Colonic mucosa (tissue), 4 donors: ENCODE measurements around the gene TGFB3. TPM values are rescaled to one million over a fixed set of nuclear protein-coding genes. Genes with fewer than 3 reads are reported as not detected.

Experiments
- DNase-seq: peaks from one replicate; pipeline ENCODE4 v3.0.0-alpha.2; 2020
- H3K27ac ChIP-seq: fragments of 200-600 bp; one replicate; pipeline ENCODE4 v1.8.0; 2021
- H3K27me3 ChIP-seq: fragments of 200-600 bp; one replicate; pipeline ENCODE4 v1.8.0; 2021
- H3K36me3 ChIP-seq: fragments of 200-600 bp; one replicate; pipeline ENCODE4 v1.8.0; 2021
- H3K4me1 ChIP-seq: fragments of 200-600 bp; one replicate; pipeline ENCODE4 v1.8.0; 2021; ENCODE audit warnings: mild to moderate bottlenecking
- H3K4me3 ChIP-seq: fragments of 200-600 bp; one replicate; pipeline ENCODE4 v1.8.0; 2021
- H3K9ac ChIP-seq, 2 donors: one replicate each; pipeline ENCODE4 v1.7.0; 2013; ENCODE audit warnings: control low read depth in 2 of 2, low read depth in 2 of 2, low read length in 2 of 2
- H3K9me3 ChIP-seq: fragments of 200-600 bp; one replicate; pipeline ENCODE4 v1.8.0; 2021
- CTCF ChIP-seq: fragments of 200-600 bp; IDR thresholded peaks from one replicate; pipeline ENCODE4 v1.8.0; 2022; ENCODE audit warnings: antibody characterized with exemption, mild to moderate bottlenecking
- intact Hi-C: fragments of 100-400 bp; cut with DNase I; formaldehyde crosslinking; loops from one replicate; pipeline ENCODE4 v1.14.1; 2022
- total RNA-seq, 2 donors: library from RNA; stranded (reverse); fragmentation: NEBNext Ultra II Directional in 1 of 2; extraction: Animal tissue kit (Norgen Biotek cat#: 25700) in 1 of 2; gene quantifications; one replicate each; pipeline ENCODE4 v1.2.1, GENCODE V29; 2021
- donor health status: healthy.
- donor health status: DM: no; HTN: no; CAD: no.
- donor health status: DM: no; HTN: no; CAD: no.

Gene TGFB3
- total RNA-seq, 2 donors from 2014 or later: 3.9 to 6.5 TPM

GRCh38 chr14:75969891-75970290 is 11.9 kb downstream of the TGFB3 start:
- Histone ChIP-seq H3K4me1 (no peaks in the 10 kb centered on the region), H3K4me3 (no peak overlapping the region), H3K9ac (no peak overlapping the region), H3K27ac (no peak overlapping the region), H3K36me3 (no peaks in the 10 kb centered on the region), H3K9me3 (no peaks in the 10 kb centered on the region), H3K27me3 (no peaks in the 10 kb centered on the region)
- no peak for TF ChIP-seq CTCF
- no peak for DNase-seq
- intact Hi-C loops: no loop called here

GRCh38 chr14:75969126-75969525 is 12.7 kb downstream of the TGFB3 start:
- no peak for DNase-seq
- intact Hi-C loops: no loop called here
- Histone ChIP-seq H3K36me3 (no peaks in the 10 kb centered on the region), H3K9me3 (no peaks in the 10 kb centered on the region), H3K4me3 (no peak overlapping the region), H3K9ac (no peak overlapping the region), H3K27me3 (no peaks in the 10 kb centered on the region), H3K4me1 (no peaks in the 10 kb centered on the region), H3K27ac (no peak overlapping the region)
- TF ChIP-seq CTCF: no peak

- intact Hi-C loops: no loop called here
- Histone ChIP-seq H3K27me3 (no peaks in the 10 kb centered on the region), H3K9ac (no peak overlapping the region), H3K27ac (no peak overlapping the region), H3K4me3 (no peak overlapping the region), H3K36me3 (no peaks in the 10 kb centered on the region), H3K4me1 (no peaks in the 10 kb centered on the region), H3K9me3 (no peaks in the 10 kb centered on the region)
- DNase-seq: no peak
- no peak for TF ChIP-seq CTCF
Observed at GRCh38 chr14:75968456-75968855, 13.3 kb downstream of the TGFB3 start.

GRCh38 chr14:75967866-75968265 is 13.9 kb downstream of the TGFB3 start:
- no peak overlapping the region for H3K4me3 ChIP-seq
- intact Hi-C loops: no loop called here
- no peak for DNase-seq
- H3K27me3 ChIP-seq: no peaks in the 10 kb centered on the region
- no peak overlapping the region for H3K9ac ChIP-seq
- H3K9me3 ChIP-seq: no peaks in the 10 kb centered on the region
- no peak overlapping the region for H3K27ac ChIP-seq
- no peaks in the 10 kb centered on the region for H3K4me1 ChIP-seq
- no peaks in the 10 kb centered on the region for H3K36me3 ChIP-seq
- no peak for TF ChIP-seq CTCF

GRCh38 chr14:75961662-75962061 is 20.1 kb downstream of the TGFB3 start:
- Histone ChIP-seq H3K9ac (no peak overlapping the region), H3K27ac (no peak overlapping the region), H3K27me3 (no peaks in the 10 kb centered on the region), H3K4me3 (no peak overlapping the region), H3K9me3 (no peaks in the 10 kb centered on the region), H3K36me3 (no peaks in the 10 kb centered on the region), H3K4me1 (no peaks in the 10 kb centered on the region)
- no peak for TF ChIP-seq CTCF
- intact Hi-C loops: no loop called here
- DNase-seq: no peak

- Histone ChIP-seq H3K9me3 (no peaks in the 10 kb centered on the region), H3K4me1 (no peaks in the 10 kb centered on the region), H3K27ac (no peak overlapping the region), H3K4me3 (no peak overlapping the region), H3K9ac (no peak overlapping the region), H3K27me3 (no peaks in the 10 kb centered on the region), H3K36me3 (no peaks in the 10 kb centered on the region)
- TF ChIP-seq CTCF: no peak
- no peak for DNase-seq
- intact Hi-C loops: no loop called here
Observed at GRCh38 chr14:75960231-75960630, 21.6 kb downstream of the TGFB3 start.
